Neural cell (in vitro differentiated cells): Measurements from ENCODE around the gene ABHD12B. TPM values are rescaled to one million over a fixed set of nuclear protein-coding genes. Genes with fewer than 3 reads are reported as not detected.

Experiments
- polyA plus RNA-seq: library from polyadenylated mRNA; depleted of rRNA; stranded (reverse); fragments of >200 nt; gene quantifications from 2 replicates; pipeline ENCODE4 v1.2.3, GENCODE V29; 2014
- small RNA-seq, 3 experiments: library from RNA; depleted of rRNA; stranded (forward); fragments of <200 nt; gene quantifications; one replicate each; pipeline ENCODE3, GENCODE V24; 2012

Gene ABHD12B
- polyA plus RNA-seq, 1 donor from 2014 or later: not detected

Small RNA genes within 50 kb of the gene (small RNA-seq; reads per million reads assigned to genes)
- 0 reads per million in 3 experiments for gene RF00593

Other genes starting within 250 kb of the ABHD12B start
- 4.1 and 4.9 TPM in 2 replicates for gene SAV1, start 203.7 kb upstream of the ABHD12B start, polyA plus RNA-seq
- gene NIN, start 40.9 kb upstream of the ABHD12B start, polyA plus RNA-seq: 34.1 and 47.6 TPM in 2 replicates
- 0.10 TPM in 1 of 2 replicates, not detected in the other for gene PYGL, start 72.4 kb downstream of the ABHD12B start, polyA plus RNA-seq
- gene TRIM9, start 223.1 kb downstream of the ABHD12B start, polyA plus RNA-seq: 15.9 and 18.9 TPM in 2 replicates